Mesodermal cell (in vitro differentiated cells): Measurements from ENCODE around the gene DNAAF1.
"Not testable (repeated sequence)": the region's sequence is repeated elsewhere in the genome, so short reads cannot be mapped to it uniquely, and the experiment has no call there.

Experiments used
- H3K27ac ChIP-seq: 2 replicates; pipeline ENCODE4 v1.7.0; 2013; ENCODE audit warnings: mild to moderate bottlenecking, low read depth, low read length, moderate library complexity; ENCODE audit not compliant: severe bottlenecking
- H3K36me3 ChIP-seq: 2 replicates; pipeline ENCODE4 v1.7.1; 2013; ENCODE audit warnings: mild to moderate bottlenecking, low read length, moderate library complexity; ENCODE audit not compliant: control insufficient read depth, insufficient read depth
- H3K4me1 ChIP-seq: one replicate; pipeline ENCODE4 v1.7.1; 2013; ENCODE audit warnings: mild to moderate bottlenecking, low read length; ENCODE audit not compliant: insufficient read depth, control insufficient read depth, poor library complexity, severe bottlenecking
- H3K4me3 ChIP-seq: 2 replicates; pipeline ENCODE4 v1.7.0; 2013; ENCODE audit warnings: low read length, control low read depth, mild to moderate bottlenecking; ENCODE audit not compliant: insufficient read depth, poor library complexity, severe bottlenecking; ENCODE audit errors: extremely low read depth
- H3K9me3 ChIP-seq: 2 replicates; pipeline ENCODE4 v1.7.1; 2013; ENCODE audit warnings: mild to moderate bottlenecking, low read length, moderate library complexity; ENCODE audit not compliant: control insufficient read depth
- WGBS, 2 experiments: methylation state at CpG; one replicate each; pipeline ENCODE4 v1.1.5; 2013; ENCODE audit warnings: missing lambda C conversion rate in 2 of 2; ENCODE audit not compliant: insufficient coverage in 2 of 2; 5-methylcytosine and 5-hydroxymethylcytosine counted together

DNAAF1 gene

DNA sequence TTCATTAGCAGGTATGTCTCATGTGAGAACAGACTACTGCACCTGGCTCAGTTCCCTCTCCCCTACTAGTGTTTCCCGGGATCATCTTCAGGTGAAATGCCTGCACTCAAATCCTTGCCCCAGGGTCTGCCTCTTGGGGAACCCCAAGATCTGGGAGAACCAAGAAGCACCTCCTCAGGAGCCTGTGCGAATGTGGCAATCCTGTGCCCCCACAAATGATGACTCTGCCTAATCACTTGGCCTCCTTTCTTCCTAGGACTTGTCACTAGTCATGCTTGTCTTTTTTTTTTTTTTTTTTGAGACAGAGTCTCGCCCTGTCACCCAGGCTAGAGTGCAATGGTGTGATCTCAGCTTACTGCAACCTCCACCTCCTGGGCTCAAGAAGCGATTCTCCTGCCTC lies 67.5 kb downstream of the DNAAF1 start:
- Histone ChIP-seq H3K4me1 (peaks cover under 1% of the 10 kb centered on the region), H3K9me3 (no peaks in the 10 kb centered on the region), H3K4me3 (no peak overlapping the region), H3K27ac (no peak overlapping the region), H3K36me3 (no peaks in the 10 kb centered on the region)
- WGBS, 2 experiments = 90 to 100% methylated on average over 3 to 4 of the region's 4 CpGs

DNA sequence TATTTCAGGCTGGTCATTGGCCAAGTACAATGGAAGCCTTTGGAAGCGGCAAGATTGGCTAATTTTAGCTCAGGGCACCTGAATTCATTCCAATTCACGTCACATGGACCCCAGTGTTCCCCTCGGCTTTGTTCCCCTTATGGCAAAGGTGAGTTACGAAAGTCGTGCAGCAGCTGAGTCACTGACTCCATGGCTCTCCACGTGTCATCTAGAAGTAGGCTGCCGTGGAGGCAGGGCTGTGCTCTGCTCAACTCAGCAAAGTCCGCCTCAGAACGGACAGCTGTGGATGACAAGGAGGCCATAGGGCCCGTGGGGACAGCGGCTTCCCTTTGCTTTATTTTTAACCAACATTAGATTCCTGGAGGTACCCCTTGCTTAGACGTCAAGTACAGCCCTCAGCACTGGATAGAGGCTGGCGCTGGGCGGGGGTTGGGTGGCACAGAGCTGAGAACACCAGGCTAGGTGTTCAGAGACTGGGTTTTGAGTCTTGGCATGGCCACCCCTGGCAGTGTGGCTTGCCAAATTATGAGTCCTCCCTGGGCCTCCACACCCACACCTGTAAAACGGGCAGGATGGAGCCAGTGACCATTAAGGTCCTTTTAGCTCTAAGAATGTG lies 69.5 kb downstream of the DNAAF1 start:
- no peaks in the 10 kb centered on the region for H3K36me3 ChIP-seq
- H3K4me3 ChIP-seq = no peak overlapping the region
- no peak overlapping the region for H3K27ac ChIP-seq
- no peaks in the 10 kb centered on the region for H3K9me3 ChIP-seq
- peaks cover 3% of the 10 kb centered on the region for H3K4me1 ChIP-seq
- WGBS, 2 experiments = 92 to 94% methylated on average over 11 to 13 of the region's 15 CpGs

- no peaks in the 10 kb centered on the region for H3K9me3 ChIP-seq
- peaks cover 3% of the 10 kb centered on the region for H3K4me1 ChIP-seq
- H3K4me3 ChIP-seq = no peak overlapping the region
- no peaks in the 10 kb centered on the region for H3K36me3 ChIP-seq
- no peak overlapping the region for H3K27ac ChIP-seq
- 90% methylated on average over 3 to 4 of the region's 5 CpGs for WGBS, 2 experiments
Observed at GRCh38 chr16:84215531-84215930, 70.4 kb downstream of the DNAAF1 start.

DNA sequence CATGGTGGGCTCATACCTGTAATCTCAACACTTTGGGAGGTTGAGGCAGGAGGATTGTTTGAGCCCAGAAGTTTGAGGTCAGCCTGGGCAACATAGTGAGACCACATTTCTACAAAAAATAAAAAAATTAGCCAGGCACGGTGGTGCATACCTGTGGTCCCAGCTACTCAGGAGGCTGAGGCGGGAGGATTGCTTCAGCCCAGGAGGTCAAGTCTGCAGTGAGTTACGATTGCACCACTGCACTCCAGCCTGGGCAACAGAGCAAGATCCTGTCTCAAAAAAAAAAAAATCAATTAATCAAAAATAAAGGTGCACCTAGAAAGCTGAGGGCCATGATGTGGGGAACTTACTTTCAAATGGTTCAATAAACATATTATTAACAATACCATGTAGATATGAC lies 71.0 kb downstream of the DNAAF1 start:
- not testable (repeated sequence) for H3K4me3 ChIP-seq
- 88 to 93% methylated on average over 3 of the region's 3 CpGs for WGBS, 2 experiments

GRCh38 chr16:84218176-84218823 lies 73.2 kb downstream of the DNAAF1 start:
- WGBS, 2 experiments = 93 to 98% methylated on average over 12 to 15 of the region's 17 CpGs
- Histone ChIP-seq H3K4me1 (peaks cover 3% of the 10 kb centered on the region), H3K27ac (no peak overlapping the region), H3K36me3 (no peaks in the 10 kb centered on the region), H3K9me3 (no peaks in the 10 kb centered on the region), H3K4me3 (no peak overlapping the region)

More for the DNA sequence above, 71.0 kb downstream of the DNAAF1 start:
- not testable (repeated sequence) for H3K9me3 ChIP-seq, H3K36me3 ChIP-seq, H3K4me1 ChIP-seq, H3K27ac ChIP-seq

DNA sequence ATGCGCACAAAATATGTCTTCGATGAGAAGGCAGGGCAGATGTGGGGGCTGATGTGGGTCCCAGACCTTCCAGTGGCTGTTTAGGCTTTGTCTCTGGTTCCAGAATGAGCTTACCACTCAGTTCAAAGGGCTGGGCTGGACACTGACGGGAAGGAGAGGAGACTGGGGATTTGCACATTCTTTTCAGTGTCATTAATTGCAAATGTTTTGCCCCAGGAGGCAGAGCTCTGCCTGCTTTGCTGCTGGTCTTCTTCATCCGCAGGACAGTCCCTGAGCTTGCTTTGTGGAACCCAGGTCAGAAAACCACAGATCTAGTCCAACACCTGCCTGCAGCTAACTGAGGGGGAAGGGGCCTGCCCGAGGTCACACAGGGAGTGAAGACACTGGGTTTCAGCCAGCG lies 73.8 kb downstream of the DNAAF1 start:
- whole genome bisulfite sequencing, 2 experiments = 54 to 62% methylated on average over 6 of the region's 6 CpGs
- no peak overlapping the region for H3K4me3 ChIP-seq
- H3K27ac ChIP-seq = no peak overlapping the region

GRCh38 chr16:84220851-84221250 lies 75.7 kb downstream of the DNAAF1 start:
- Histone ChIP-seq H3K4me3 (no peak overlapping the region), H3K4me1 (peaks cover 8% of the 10 kb centered on the region), H3K36me3 (no peaks in the 10 kb centered on the region), H3K27ac (no peak overlapping the region), H3K9me3 (no peaks in the 10 kb centered on the region)
- 100% methylated on average over 1 of the region's 1 CpG for WGBS, 2 experiments

More for the DNA sequence above, 73.8 kb downstream of the DNAAF1 start:
- Histone ChIP-seq H3K4me1 (peaks cover 8% of the 10 kb centered on the region), H3K36me3 (no peaks in the 10 kb centered on the region), H3K9me3 (no peaks in the 10 kb centered on the region)

GRCh38 chr16:84223456-84223855 lies 78.3 kb downstream of the DNAAF1 start:
- Histone ChIP-seq H3K4me3 (no peak overlapping the region), H3K4me1 (peaks cover 16% of the 10 kb centered on the region), H3K9me3 (no peaks in the 10 kb centered on the region), H3K36me3 (no peaks in the 10 kb centered on the region), H3K27ac (no peak overlapping the region)
- WGBS, 2 experiments = 67 to 100% methylated on average over 1 to 2 of the region's 4 CpGs

DNA sequence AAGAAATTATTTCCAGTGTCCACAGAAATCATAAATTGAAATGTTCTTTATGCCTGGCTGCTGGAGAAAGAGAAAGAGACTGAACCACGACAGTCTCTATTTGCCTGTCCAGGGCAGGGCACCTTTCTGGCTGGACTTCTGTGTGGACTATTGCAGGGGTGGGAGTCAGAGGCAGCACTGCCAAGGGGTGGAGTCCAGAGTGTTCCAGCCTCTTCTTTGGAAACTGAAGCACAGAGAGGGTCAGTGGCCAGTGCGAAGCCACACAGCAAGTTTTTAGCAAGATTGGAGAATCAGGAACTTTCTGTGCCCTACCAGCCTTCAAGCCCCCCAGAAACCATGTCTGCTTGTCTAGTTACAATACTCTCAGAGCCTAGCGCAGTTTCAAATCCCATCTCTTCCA lies 79.4 kb downstream of the DNAAF1 start:
- Histone ChIP-seq H3K4me3 (no peak overlapping the region), H3K4me1 (peaks cover 18% of the 10 kb centered on the region), H3K36me3 (no peaks in the 10 kb centered on the region), H3K9me3 (no peaks in the 10 kb centered on the region), H3K27ac (no peak overlapping the region)
- 94 to 97% methylated on average over 3 of the region's 3 CpGs for WGBS, 2 experiments

- 82 to 90% methylated on average over 3 of the region's 3 CpGs for WGBS, 2 experiments
- Histone ChIP-seq H3K9me3 (no peaks in the 10 kb centered on the region), H3K27ac (no peak overlapping the region), H3K4me1 (peaks cover 18% of the 10 kb centered on the region), H3K4me3 (no peak overlapping the region), H3K36me3 (no peaks in the 10 kb centered on the region)
Observed at GRCh38 chr16:84225126-84225525, 80.0 kb downstream of the DNAAF1 start.

DNA sequence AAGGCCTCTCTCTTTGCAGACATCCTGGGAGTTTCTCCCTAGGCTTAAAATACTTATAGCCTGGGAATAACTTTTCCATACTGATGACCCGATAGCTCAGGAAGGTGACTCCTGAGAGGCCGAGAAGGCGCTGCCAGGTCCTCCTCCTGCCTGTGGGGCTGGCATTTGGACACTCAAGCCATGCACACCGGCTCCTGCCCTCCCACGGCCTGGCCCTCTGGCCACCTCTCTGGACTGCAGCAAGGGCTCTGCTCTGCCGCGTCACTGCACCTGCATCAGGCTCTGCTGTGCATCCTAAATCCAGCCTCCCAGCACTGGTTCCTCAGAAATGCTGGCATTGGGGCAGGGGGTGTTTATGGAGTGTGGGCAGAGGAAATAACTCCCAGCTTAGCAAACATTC lies 80.5 kb downstream of the DNAAF1 start:
- Histone ChIP-seq H3K4me3 (no peak overlapping the region), H3K27ac (no peak overlapping the region), H3K9me3 (no peaks in the 10 kb centered on the region), H3K4me1 (peaks cover 18% of the 10 kb centered on the region), H3K36me3 (no peaks in the 10 kb centered on the region)
- WGBS, 2 experiments = 84 to 96% methylated on average over 4 of the region's 7 CpGs
